Breast epithelium (tissue), 4 donors: ENCODE results near the gene MC2R. TPM values are rescaled to one million over a fixed set of nuclear protein-coding genes. Genes with fewer than 3 reads are reported as not detected.

Source experiments
- DNase-seq, 2 donors: peaks; one replicate each; pipeline ENCODE4 v3.0.0-alpha.2; 2019; ENCODE audit warnings: low spot score in 2 of 2
- H3K27ac ChIP-seq, 2 donors: fragments of 200-600 bp; sonication (generic) in 1 of 2; one replicate each; pipeline ENCODE4 v1.5.1; 2016 to 2019; ENCODE audit warnings: mild to moderate bottlenecking in 1 of 2
- H3K27me3 ChIP-seq, 2 donors: fragments of 200-600 bp; sonication (generic) in 1 of 2; one replicate each; pipeline versions ENCODE4 v1.5.1 to v1.6.0; 2017 to 2019; ENCODE audit warnings: control low read depth in 1 of 2, mild to moderate bottlenecking in 1 of 2
- H3K36me3 ChIP-seq: fragments of 200-600 bp; one replicate; pipeline ENCODE4 v1.5.1; 2019
- H3K4me1 ChIP-seq, 2 donors: fragments of 200-600 bp; sonication (generic); one replicate each; pipeline ENCODE4 v1.5.1; 2016 to 2019; ENCODE audit warnings: control low read depth in 1 of 2
- H3K4me3 ChIP-seq, 3 donors: fragments of 200-600 bp; sonication (generic); 1 replicate in 2 of 3; 2 replicates in 1 of 3; pipeline ENCODE4 v1.5.1; 2016 to 2019; ENCODE audit warnings: mild to moderate bottlenecking in 3 of 3, moderate library complexity in 2 of 3
- H3K9me3 ChIP-seq, 2 donors: fragments of 200-600 bp; sonication (generic) in 1 of 2; one replicate each; pipeline ENCODE4 v1.5.1; 2016 to 2019; ENCODE audit warnings: control low read depth in 1 of 2
- POLR2A ChIP-seq: fragments of 450-650 bp; IDR thresholded peaks from one replicate; pipeline ENCODE4 v1.6.1; 2016; ENCODE audit warnings: antibody characterized with exemption, mild to moderate bottlenecking, moderate library complexity
- POLR2AphosphoS5 ChIP-seq, 3 donors: sonication (generic); formaldehyde crosslinking; IDR thresholded peaks; one replicate each; pipeline ENCODE4 v1.6.1; 2017; ENCODE audit warnings: antibody characterized with exemption in 3 of 3
- intact Hi-C: fragments of 100-400 bp; cut with DNase I; formaldehyde crosslinking; loops from one replicate; pipeline ENCODE4 v1.15.1; 2023; ENCODE audit warnings: low total_unique reads
- total RNA-seq, 3 donors: library from RNA; depleted of rRNA; stranded (reverse); fragments of >200 nt; gene quantifications; one replicate each; pipeline ENCODE4 v1.1.0, GENCODE V29; 2016
- TF ChIP-seq, protein P1 (sequence below), 3 donors: fragments of 450-650 bp; IDR thresholded peaks; one replicate each; pipeline ENCODE4 v1.5.1; 2016 to 2017; ENCODE audit warnings: antibody characterized with exemption in 3 of 3, mild to moderate bottlenecking in 3 of 3, moderate library complexity in 3 of 3

The MC2R gene
- total RNA-seq, 3 donors from 2014 or later, result not detected

DNA sequence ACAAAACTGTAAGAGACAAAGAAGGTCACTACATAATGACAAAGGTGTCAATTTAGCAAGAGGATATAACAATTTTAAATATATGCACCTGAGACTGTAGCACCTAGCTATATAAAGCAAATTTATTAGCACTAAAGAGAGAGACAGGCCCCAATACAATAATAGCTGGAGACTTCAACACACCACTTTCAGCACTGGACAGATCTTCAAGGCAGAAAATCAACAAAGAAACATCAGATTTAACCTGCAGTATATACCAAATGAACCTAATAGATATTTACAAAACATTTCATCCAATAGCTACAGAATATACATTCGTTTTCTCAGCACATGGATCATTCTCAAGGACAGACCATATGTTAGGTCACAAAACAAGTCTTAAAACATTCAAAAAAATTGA lies 14.7 kb downstream of the MC2R start:
- no peaks in the 10 kb centered on the region for H3K27me3 ChIP-seq
- DNase-seq, result no peak
- H3K27ac ChIP-seq, result no peak overlapping the region
- no peak for TF ChIP-seq POLR2A
- no peaks in the 10 kb centered on the region for H3K36me3 ChIP-seq
- peaks cover 0 to 10% of the 10 kb centered on the region in 2 donors for H3K9me3 ChIP-seq
- intact Hi-C loops, result no loop called here
- no peaks in the 10 kb centered on the region for H3K4me1 ChIP-seq
- no peak overlapping the region for H3K4me3 ChIP-seq

GRCh38 chr18:13895505-13896033 lies 19.8 kb downstream of the MC2R start:
- Histone ChIP-seq H3K4me3 (no peak overlapping the region), H3K9me3 (peaks cover 0 to 8% of the 10 kb centered on the region in 2 donors), H3K36me3 (no peaks in the 10 kb centered on the region), H3K27ac (no peak overlapping the region), H3K27me3 (peaks cover 0 to 4% of the 10 kb centered on the region in 2 donors), H3K4me1 (no peaks in the 10 kb centered on the region)
- intact Hi-C loops, result no loop called here
- no peak for DNase-seq
- no peak for TF ChIP-seq POLR2AphosphoS5 (IDR thresholded peaks at IDR 0.05)
- TF ChIP-seq POLR2A, result no peak
- TF ChIP-seq, protein P1, sequence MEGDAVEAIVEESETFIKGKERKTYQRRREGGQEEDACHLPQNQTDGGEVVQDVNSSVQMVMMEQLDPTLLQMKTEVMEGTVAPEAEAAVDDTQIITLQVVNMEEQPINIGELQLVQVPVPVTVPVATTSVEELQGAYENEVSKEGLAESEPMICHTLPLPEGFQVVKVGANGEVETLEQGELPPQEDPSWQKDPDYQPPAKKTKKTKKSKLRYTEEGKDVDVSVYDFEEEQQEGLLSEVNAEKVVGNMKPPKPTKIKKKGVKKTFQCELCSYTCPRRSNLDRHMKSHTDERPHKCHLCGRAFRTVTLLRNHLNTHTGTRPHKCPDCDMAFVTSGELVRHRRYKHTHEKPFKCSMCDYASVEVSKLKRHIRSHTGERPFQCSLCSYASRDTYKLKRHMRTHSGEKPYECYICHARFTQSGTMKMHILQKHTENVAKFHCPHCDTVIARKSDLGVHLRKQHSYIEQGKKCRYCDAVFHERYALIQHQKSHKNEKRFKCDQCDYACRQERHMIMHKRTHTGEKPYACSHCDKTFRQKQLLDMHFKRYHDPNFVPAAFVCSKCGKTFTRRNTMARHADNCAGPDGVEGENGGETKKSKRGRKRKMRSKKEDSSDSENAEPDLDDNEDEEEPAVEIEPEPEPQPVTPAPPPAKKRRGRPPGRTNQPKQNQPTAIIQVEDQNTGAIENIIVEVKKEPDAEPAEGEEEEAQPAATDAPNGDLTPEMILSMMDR (IDR thresholded peaks at IDR 0.05), result no peak

GRCh38 chr18:13894531-13894930 lies 20.8 kb downstream of the MC2R start:
- DNase-seq, result no peak
- intact Hi-C loops, result no loop called here
- H3K27ac ChIP-seq, result no peak overlapping the region
- H3K27me3 ChIP-seq, result peaks cover 0 to 4% of the 10 kb centered on the region in 2 donors
- no peak overlapping the region for H3K4me3 ChIP-seq
- no peaks in the 10 kb centered on the region for H3K36me3 ChIP-seq
- H3K4me1 ChIP-seq, result no peaks in the 10 kb centered on the region
- no peaks in the 10 kb centered on the region for H3K9me3 ChIP-seq
- TF ChIP-seq, protein P1 (IDR thresholded peaks at IDR 0.05), result no peak
- TF ChIP-seq POLR2A, result no peak
- TF ChIP-seq POLR2AphosphoS5 (IDR thresholded peaks at IDR 0.05), result no peak

DNA sequence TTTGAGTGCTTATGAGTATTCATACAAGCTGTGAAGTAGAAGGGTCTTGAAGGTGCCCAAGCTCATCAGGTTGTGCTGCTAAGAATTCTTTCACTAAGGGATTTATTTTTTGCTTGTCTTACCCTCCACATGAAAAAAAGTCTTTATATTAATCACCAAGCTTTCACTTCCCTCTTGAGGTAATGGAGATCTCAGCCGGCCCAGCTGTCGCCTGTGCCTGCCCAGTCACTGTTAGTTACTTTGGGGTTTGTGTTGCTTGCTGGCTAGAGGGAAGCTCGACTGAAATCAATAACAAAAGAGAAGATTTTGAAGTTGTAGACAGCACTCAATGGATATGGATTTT lies 21.9 kb downstream of the MC2R start:
- intact Hi-C loops, result no loop called here
- H3K4me3 ChIP-seq, result no peak overlapping the region
- H3K27ac ChIP-seq, result no peak overlapping the region
- peaks cover 0 to 4% of the 10 kb centered on the region in 2 donors for H3K27me3 ChIP-seq
- DNase-seq, result no peak
- H3K9me3 ChIP-seq, result no peaks in the 10 kb centered on the region
- no peaks in the 10 kb centered on the region for H3K4me1 ChIP-seq
- H3K36me3 ChIP-seq, result no peaks in the 10 kb centered on the region
- TF ChIP-seq POLR2A, result no peak
- no peak for TF ChIP-seq POLR2AphosphoS5 (IDR thresholded peaks at IDR 0.05)
- TF ChIP-seq, protein P1 (IDR thresholded peaks at IDR 0.05), result no peak

GRCh38 chr18:13892098-13892497 lies 23.2 kb downstream of the MC2R start:
- no peak overlapping the region for H3K4me3 ChIP-seq
- H3K4me1 ChIP-seq, result no peaks in the 10 kb centered on the region
- H3K36me3 ChIP-seq, result no peaks in the 10 kb centered on the region
- no peak for DNase-seq
- TF ChIP-seq, protein P1 (IDR thresholded peaks at IDR 0.05), result no peak
- no peak overlapping the region for H3K27ac ChIP-seq
- H3K9me3 ChIP-seq, result no peaks in the 10 kb centered on the region
- peaks cover 0 to 4% of the 10 kb centered on the region in 2 donors for H3K27me3 ChIP-seq
- intact Hi-C loops, result no loop called here
